Spleen (tissue), 11 donors: ENCODE measurements around the gene POLR2B. TPM values are rescaled to one million over a fixed set of nuclear protein-coding genes. Genes with fewer than 3 reads are reported as not detected.
A peak's percentile ranks its signal among the peaks of the same experiment; 100 is the strongest.

ENCODE experiments used
- DNase-seq: peaks from one replicate; pipeline ENCODE4 v3.0.0-alpha.2; 2020
- H3K27ac ChIP-seq, 8 donors: fragments of 200-600 bp; sonication (generic) in 7 of 8; 1 replicate in 4 of 8; 2 replicates in 4 of 8; pipeline versions ENCODE4 v1.5.0 to v1.8.0; 2016 to 2021; ENCODE audit warnings: inconsistent platforms in 4 of 8, mild to moderate bottlenecking in 4 of 8, moderate library complexity in 1 of 8
- H3K27me3 ChIP-seq, 7 donors: fragments of 200-600 bp; sonication (generic) in 6 of 7; replicated peaks in 1 of 7; 1 replicate in 4 of 7; 2 replicates in 3 of 7; pipeline versions ENCODE4 v1.5.0 to v1.8.0; 2016 to 2021; ENCODE audit warnings: inconsistent platforms in 3 of 7, mild to moderate bottlenecking in 1 of 7
- H3K36me3 ChIP-seq, 6 donors: fragments of 200-600 bp; sonication (generic) in 5 of 6; 1 replicate in 4 of 6; 2 replicates in 2 of 6; pipeline versions ENCODE4 v1.5.0 to v1.8.0; 2016 to 2021; ENCODE audit warnings: inconsistent platforms in 2 of 6
- H3K4me1 ChIP-seq, 6 donors: fragments of 200-600 bp; sonication (generic) in 5 of 6; 1 replicate in 3 of 6; 2 replicates in 3 of 6; pipeline versions ENCODE4 v1.5.0 to v1.8.0; 2016 to 2021; ENCODE audit warnings: inconsistent platforms in 3 of 6
- H3K4me3 ChIP-seq, 8 donors: fragments of 200-600 bp; sonication (generic) in 7 of 8; 1 replicate in 4 of 8; 2 replicates in 4 of 8; pipeline versions ENCODE4 v1.5.0 to v1.8.0; 2016 to 2021; ENCODE audit warnings: inconsistent platforms in 4 of 8, mild to moderate bottlenecking in 4 of 8, moderate library complexity in 2 of 8
- H3K9me3 ChIP-seq, 8 donors: fragments of 200-600 bp; sonication (generic) in 7 of 8; 1 replicate in 4 of 8; 2 replicates in 4 of 8; pipeline versions ENCODE4 v1.5.0 to v1.8.0; 2016 to 2021; ENCODE audit warnings: inconsistent platforms in 4 of 8
- CTCF ChIP-seq, 11 experiments: fragments of 200-600 bp in 7 of 11; fragments of 450-650 bp in 4 of 11; sonication (generic) in 4 of 11; IDR thresholded peaks in 8 of 11; conservative IDR thresholded peaks in 3 of 11; 1 replicate in 7 of 11; 2 replicates in 4 of 11; pipeline versions ENCODE4 v1.4.0 to v1.8.0; 2016 to 2021; ENCODE audit warnings: antibody characterized with exemption in 11 of 11, inconsistent platforms in 4 of 11, mild to moderate bottlenecking in 1 of 11
- POLR2A ChIP-seq, 3 donors: fragments of 450-650 bp; IDR thresholded peaks; one replicate each; pipeline ENCODE4 v1.5.1; 2017; ENCODE audit warnings: antibody characterized with exemption in 3 of 3, mild to moderate bottlenecking in 1 of 3
- POLR2AphosphoS5 ChIP-seq, 3 donors: sonication (generic); formaldehyde crosslinking; IDR thresholded peaks; one replicate each; pipeline ENCODE4 v1.5.1; 2017; ENCODE audit warnings: antibody characterized with exemption in 3 of 3
- WGBS, 5 donors: extraction: QIAGEN DNeasy Blood & Tissue Kit in 3 of 5; methylation state at CpG; one replicate each; pipeline versions ENCODE4 v1.1.5 to v1.1.7; 2013 to 2018; 5-methylcytosine and 5-hydroxymethylcytosine counted together
- intact Hi-C: fragments of 100-400 bp; cut with DNase I; formaldehyde crosslinking; loops from one replicate; pipeline ENCODE4 v1.15.0; 2023; ENCODE audit warnings: low total_unique reads
- polyA plus RNA-seq, 3 donors: library from polyadenylated mRNA; stranded (reverse); fragments of 200-250 nt; gene quantifications; one replicate each; pipeline ENCODE4 v1.2.1, GENCODE V29; 2013
- total RNA-seq, 7 donors: library from RNA; depleted of rRNA in 3 of 7; stranded (reverse); fragments of >200 nt in 3 of 7; fragmentation: NEBNext Ultra II Directional in 4 of 7; extraction: Animal tissue kit (Norgen Biotek cat#: 25700) in 4 of 7; gene quantifications; one replicate each; pipeline versions ENCODE4 v1.1.0 to v1.2.1, GENCODE V29; 2016 to 2021
- donor health status: healthy with polysubstance abuse.
- donor health status: DM: no; HTN: no; CAD: no; lungs with moderate emphysema.
- donor health status: DM: no; HTN: no; CAD: no.
- donor health status: Bipolar disorder and iron deficiency.
- donor health status: healthy.
- donor health status: DM: no; HTN: no; CAD: no.
- donor health status: DM: yes; HTN: yes; CAD: no.

Gene POLR2B
- total and polyA plus RNA-seq, 10 donors = 27.4 to 119 (median 94.4) TPM

GRCh38 chr4:56999751-57000150, 21.1 kb downstream of the POLR2B start:
- H3K4me3 ChIP-seq = no peak overlapping the region

GRCh38 chr4:57013543-57014120, 34.9 kb downstream of the POLR2B start:
- no peak overlapping the region for H3K27ac ChIP-seq
- TF ChIP-seq CTCF (IDR thresholded peaks at IDR 0.05 in 8 of 11, conservative IDR thresholded peaks at IDR 0.05 in 3 of 11) = no peak
- no peak for TF ChIP-seq POLR2AphosphoS5 (IDR thresholded peaks at IDR 0.05)
- no peak for TF ChIP-seq POLR2A (IDR thresholded peaks at IDR 0.05)
- intact Hi-C loops = no loop called here
- 84 to 97% (median 86%) methylated on average over 4 of the region's 4 CpGs for WGBS, 5 donors
- H3K4me1 ChIP-seq = no peaks in the 10 kb centered on the region
- H3K9me3 ChIP-seq = no peaks in the 10 kb centered on the region
- H3K4me3 ChIP-seq = no peak overlapping the region
- no peaks in the 10 kb centered on the region for H3K27me3 ChIP-seq
- DNase-seq = no peak
- peaks cover 6 to 100% (median 97%) of the 10 kb centered on the region in 6 donors for H3K36me3 ChIP-seq

More at GRCh38 chr4:56999751-57000150, 21.1 kb downstream of the POLR2B start:
- DNase-seq = no peak
- WGBS, 5 donors = 90 to 100% (median 100%) methylated on average over 1 of the region's 1 CpG
- H3K27me3 ChIP-seq = no peaks in the 10 kb centered on the region
- H3K4me1 ChIP-seq = peaks cover 0 to 6% (median 0%) of the 10 kb centered on the region in 6 donors
- TF ChIP-seq POLR2AphosphoS5 (IDR thresholded peaks at IDR 0.05) (no peak), CTCF (IDR thresholded peaks at IDR 0.05 in 8 of 11, conservative IDR thresholded peaks at IDR 0.05 in 3 of 11) (no peak), POLR2A (IDR thresholded peaks at IDR 0.05) (no peak)
- H3K27ac ChIP-seq = no peak overlapping the region
- peaks cover 6 to 99% (median 88%) of the 10 kb centered on the region in 6 donors for H3K36me3 ChIP-seq
- H3K9me3 ChIP-seq = no peaks in the 10 kb centered on the region
- intact Hi-C loops = no loop called here

DNA sequence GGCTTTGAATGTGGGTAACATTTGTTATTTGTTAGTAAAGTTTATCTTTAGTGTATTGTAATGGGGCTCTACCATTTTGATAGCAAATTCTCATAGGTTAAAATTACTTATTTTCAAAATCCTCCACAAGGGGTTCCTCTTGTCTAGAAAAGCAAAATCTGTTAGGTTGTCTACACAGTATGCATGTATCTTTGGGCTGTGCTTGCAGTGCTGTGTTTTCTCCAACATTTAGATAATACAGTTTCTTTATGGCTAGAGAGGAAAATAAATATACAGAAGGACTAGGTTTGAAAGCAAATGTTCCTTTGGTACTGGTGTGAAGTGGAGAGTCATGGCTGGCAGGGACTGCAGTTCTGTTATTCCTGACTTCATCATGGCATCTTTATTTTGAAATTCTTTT, 40.3 kb downstream of the POLR2B start:
- no peak for DNase-seq
- Histone ChIP-seq H3K9me3 (no peaks in the 10 kb centered on the region), H3K4me3 (no peak overlapping the region), H3K27ac (peak overlapping the region in 2 of 8 donors; percentile 33 to 45), H3K27me3 (no peaks in the 10 kb centered on the region), H3K36me3 (peaks cover 10 to 100% (median 89%) of the 10 kb centered on the region in 6 donors), H3K4me1 (peaks cover 0 to 17% (median 7%) of the 10 kb centered on the region in 6 donors)
- intact Hi-C loops = no loop called here
- TF ChIP-seq CTCF (IDR thresholded peaks at IDR 0.05 in 8 of 11, conservative IDR thresholded peaks at IDR 0.05 in 3 of 11) (no peak), POLR2A (IDR thresholded peaks at IDR 0.05) (no peak), POLR2AphosphoS5 (IDR thresholded peaks at IDR 0.05) (no peak)

DNA sequence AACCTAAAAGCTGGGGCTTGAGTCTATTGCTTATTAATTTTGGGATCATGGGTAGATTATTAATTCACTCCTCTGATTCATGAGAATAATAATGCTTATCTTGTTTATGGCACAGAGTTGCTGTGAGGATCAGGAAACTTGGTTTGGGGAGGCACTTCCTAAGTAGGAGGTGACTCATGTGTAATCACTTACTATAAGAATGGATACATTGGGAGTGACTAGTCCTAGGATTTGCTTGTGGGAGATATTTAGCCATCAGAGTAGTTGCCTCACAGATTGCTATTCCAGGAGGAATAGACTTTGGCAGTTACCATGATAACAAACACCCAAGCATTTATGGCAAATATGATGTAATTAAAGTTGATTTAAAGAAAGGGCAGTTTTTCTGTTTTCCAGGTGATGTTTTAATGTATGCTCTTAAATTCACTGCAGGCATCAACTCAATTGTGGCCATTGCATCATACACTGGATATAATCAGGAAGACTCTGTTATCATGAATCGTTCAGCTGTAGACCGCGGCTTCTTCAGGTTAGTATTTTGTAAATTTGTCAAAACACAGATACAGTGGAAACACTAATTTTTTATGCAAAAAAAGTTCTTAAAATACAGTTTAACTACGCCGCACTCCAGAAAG, 41.9 kb downstream of the POLR2B start:
- TF ChIP-seq POLR2A (IDR thresholded peaks at IDR 0.05) = no peak
- TF ChIP-seq CTCF (IDR thresholded peaks at IDR 0.05 in 8 of 11, conservative IDR thresholded peaks at IDR 0.05 in 3 of 11) = no peak
- no peak for TF ChIP-seq POLR2AphosphoS5 (IDR thresholded peaks at IDR 0.05)
- intact Hi-C loops = no loop called here
- Histone ChIP-seq H3K27ac (peak overlapping the region in 5 of 8 donors; percentile 9 to 52 (median 31)), H3K4me1 (peaks cover 0 to 17% (median 7%) of the 10 kb centered on the region in 6 donors), H3K9me3 (no peaks in the 10 kb centered on the region), H3K36me3 (peaks cover 10 to 100% (median 88%) of the 10 kb centered on the region in 6 donors), H3K4me3 (no peak overlapping the region), H3K27me3 (no peaks in the 10 kb centered on the region)
- no peak for DNase-seq
- WGBS, 5 donors = 75 to 98% (median 94%) methylated on average over 5 of the region's 5 CpGs
